Cardiac muscle cell (in vitro differentiated cells and primary cell): ENCODE data around the gene STAP2. TPM values are rescaled to one million over a fixed set of nuclear protein-coding genes. Genes with fewer than 3 reads are reported as not detected.

Experiments
- DNase-seq, 2 donors: peaks; one replicate each; pipeline versions ENCODE4 v3.0.0 to v3.0.0-alpha.2; 2010 to 2017; ENCODE audit warnings: low read depth in 1 of 2, low spot score in 1 of 2
- H3K27ac ChIP-seq: fragments of 200-600 bp; sonication (generic); 2 replicates; pipeline ENCODE4 v1.5.1; 2016
- H3K27me3 ChIP-seq: fragments of 200-600 bp; sonication (generic); 2 replicates; pipeline ENCODE4 v1.6.0; 2016; ENCODE audit warnings: control low read depth
- H3K36me3 ChIP-seq: fragments of 200-600 bp; sonication (generic); 2 replicates; pipeline ENCODE4 v1.5.1; 2016; ENCODE audit warnings: control low read depth
- H3K4me1 ChIP-seq: fragments of 200-600 bp; sonication (generic); 2 replicates; pipeline ENCODE4 v1.8.1; 2017; ENCODE audit warnings: low read depth, mild to moderate bottlenecking, mixed run types
- H3K4me3 ChIP-seq: fragments of 200-600 bp; sonication (generic); 2 replicates; pipeline ENCODE4 v1.5.1; 2016; ENCODE audit warnings: mild to moderate bottlenecking
- H3K9me3 ChIP-seq: fragments of 200-600 bp; sonication (generic); 2 replicates; pipeline ENCODE4 v1.5.1; 2017; ENCODE audit warnings: low read depth, mild to moderate bottlenecking, control low read depth
- polyA plus RNA-seq: library from polyadenylated mRNA; unstranded; fragments of >200 nt; fragmentation: Nextera tagmentation; extraction: Ambion mirVana; gene quantifications from 2 replicates; pipeline ENCODE4 v1.2.1, GENCODE V29; 2016
- total RNA-seq: library from RNA; depleted of rRNA; stranded (reverse); fragments of >200 nt; gene quantifications from 2 replicates; pipeline ENCODE4 v1.2.3, GENCODE V29; 2016
- TF ChIP-seq, protein P1 (sequence below): IDR thresholded peaks from 2 replicates; pipeline ENCODE4 v1.5.1; 2012; ENCODE audit warnings: low read depth, mild to moderate bottlenecking, low read length

The STAP2 gene
- total and polyA plus RNA-seq, 2 experiments from 2014 or later: 12.3 to 20.3 TPM

DNA sequence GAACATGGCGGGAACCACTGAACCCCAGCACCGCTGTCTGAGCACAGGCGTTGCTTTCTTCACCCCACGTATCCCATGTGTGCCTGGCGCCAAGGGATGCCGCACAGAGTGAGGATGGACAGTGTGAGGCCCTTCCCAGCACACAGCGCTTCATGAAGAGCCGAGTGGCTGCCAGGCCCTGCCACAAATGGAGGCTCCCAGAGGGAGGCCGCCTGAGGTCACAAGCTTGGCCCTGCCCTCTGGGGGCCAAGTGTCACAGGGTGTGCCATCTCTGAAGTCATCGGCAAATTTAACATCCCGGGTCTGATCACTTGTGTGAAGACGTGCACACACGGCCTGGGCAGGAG, 29.1 kb upstream of the STAP2 start:
- H3K4me1 ChIP-seq: no peaks in the 10 kb centered on the region
- TF ChIP-seq, protein P1, sequence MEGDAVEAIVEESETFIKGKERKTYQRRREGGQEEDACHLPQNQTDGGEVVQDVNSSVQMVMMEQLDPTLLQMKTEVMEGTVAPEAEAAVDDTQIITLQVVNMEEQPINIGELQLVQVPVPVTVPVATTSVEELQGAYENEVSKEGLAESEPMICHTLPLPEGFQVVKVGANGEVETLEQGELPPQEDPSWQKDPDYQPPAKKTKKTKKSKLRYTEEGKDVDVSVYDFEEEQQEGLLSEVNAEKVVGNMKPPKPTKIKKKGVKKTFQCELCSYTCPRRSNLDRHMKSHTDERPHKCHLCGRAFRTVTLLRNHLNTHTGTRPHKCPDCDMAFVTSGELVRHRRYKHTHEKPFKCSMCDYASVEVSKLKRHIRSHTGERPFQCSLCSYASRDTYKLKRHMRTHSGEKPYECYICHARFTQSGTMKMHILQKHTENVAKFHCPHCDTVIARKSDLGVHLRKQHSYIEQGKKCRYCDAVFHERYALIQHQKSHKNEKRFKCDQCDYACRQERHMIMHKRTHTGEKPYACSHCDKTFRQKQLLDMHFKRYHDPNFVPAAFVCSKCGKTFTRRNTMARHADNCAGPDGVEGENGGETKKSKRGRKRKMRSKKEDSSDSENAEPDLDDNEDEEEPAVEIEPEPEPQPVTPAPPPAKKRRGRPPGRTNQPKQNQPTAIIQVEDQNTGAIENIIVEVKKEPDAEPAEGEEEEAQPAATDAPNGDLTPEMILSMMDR: no peak

DNA sequence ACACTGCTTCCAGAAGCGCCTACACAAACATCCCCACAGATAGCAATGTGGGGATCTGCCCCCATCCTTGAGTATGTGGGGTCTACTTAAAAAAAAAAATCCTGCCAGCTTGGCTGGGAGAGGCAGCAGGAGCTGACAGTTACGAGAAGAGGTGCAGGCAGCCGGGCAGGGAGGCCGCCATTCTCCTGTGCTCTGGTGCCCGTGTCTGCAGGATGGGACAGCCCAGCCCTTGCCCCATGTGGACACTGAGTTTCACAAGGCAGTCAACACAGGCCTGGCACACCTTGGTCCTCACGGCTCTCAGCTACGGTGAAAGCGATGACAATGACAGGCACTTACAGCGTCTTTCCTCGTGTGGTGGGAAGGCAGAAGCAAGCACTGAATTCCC, 28.7 kb upstream of the STAP2 start:
- no peak overlapping the region for H3K4me3 ChIP-seq
- peaks cover 14% of the 10 kb centered on the region for H3K36me3 ChIP-seq
- H3K27ac ChIP-seq: no peak overlapping the region
- TF ChIP-seq, protein P1: no peak
- H3K9me3 ChIP-seq: no peaks in the 10 kb centered on the region
- no peaks in the 10 kb centered on the region for H3K4me1 ChIP-seq
- H3K27me3 ChIP-seq: no peaks in the 10 kb centered on the region
- DNase-seq: no peak

More for the DNA sequence above, 29.1 kb upstream of the STAP2 start:
- Histone ChIP-seq H3K27me3 (no peaks in the 10 kb centered on the region), H3K36me3 (peaks cover 12% of the 10 kb centered on the region), H3K27ac (no peak overlapping the region), H3K4me3 (no peak overlapping the region), H3K9me3 (no peaks in the 10 kb centered on the region)
- no peak for DNase-seq

DNA sequence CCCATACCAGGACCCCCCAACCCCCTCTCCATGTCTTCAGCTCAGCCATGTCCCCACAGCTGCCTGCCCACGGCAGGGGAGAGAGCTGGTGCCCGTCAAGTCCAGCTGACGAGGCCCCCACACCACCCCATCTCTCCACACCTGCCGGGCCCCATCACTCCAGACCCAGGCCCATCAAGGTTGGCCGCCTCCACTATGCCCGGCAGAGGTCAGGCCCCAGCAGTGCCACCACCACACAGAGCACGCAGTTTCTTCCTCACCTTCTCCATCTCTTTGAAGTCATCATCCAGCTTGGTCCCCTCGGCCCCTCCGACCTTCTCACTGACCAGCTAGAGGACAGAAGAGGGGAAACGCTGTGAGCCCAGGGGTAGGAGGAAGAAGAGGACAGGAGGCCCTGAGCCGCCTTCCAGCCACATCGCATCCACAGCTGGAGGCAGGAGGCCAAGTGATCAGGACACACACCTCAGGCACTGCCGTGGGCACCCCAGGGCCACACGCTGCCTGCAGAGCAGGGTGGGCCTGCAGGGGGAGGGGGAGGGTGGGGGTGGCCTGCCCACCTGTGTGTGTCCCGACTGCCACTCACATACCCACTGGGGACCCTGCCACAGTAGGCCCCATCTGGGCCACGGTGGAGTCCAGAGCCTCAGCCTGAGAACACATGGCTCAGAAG, 28.2 kb upstream of the STAP2 start:
- DNase-seq: no peak
- no peak overlapping the region for H3K27ac ChIP-seq
- H3K4me3 ChIP-seq: no peak overlapping the region
- H3K4me1 ChIP-seq: no peaks in the 10 kb centered on the region
- TF ChIP-seq, protein P1: no peak
- H3K36me3 ChIP-seq: peaks cover 14% of the 10 kb centered on the region
- no peaks in the 10 kb centered on the region for H3K27me3 ChIP-seq
- no peaks in the 10 kb centered on the region for H3K9me3 ChIP-seq

DNA sequence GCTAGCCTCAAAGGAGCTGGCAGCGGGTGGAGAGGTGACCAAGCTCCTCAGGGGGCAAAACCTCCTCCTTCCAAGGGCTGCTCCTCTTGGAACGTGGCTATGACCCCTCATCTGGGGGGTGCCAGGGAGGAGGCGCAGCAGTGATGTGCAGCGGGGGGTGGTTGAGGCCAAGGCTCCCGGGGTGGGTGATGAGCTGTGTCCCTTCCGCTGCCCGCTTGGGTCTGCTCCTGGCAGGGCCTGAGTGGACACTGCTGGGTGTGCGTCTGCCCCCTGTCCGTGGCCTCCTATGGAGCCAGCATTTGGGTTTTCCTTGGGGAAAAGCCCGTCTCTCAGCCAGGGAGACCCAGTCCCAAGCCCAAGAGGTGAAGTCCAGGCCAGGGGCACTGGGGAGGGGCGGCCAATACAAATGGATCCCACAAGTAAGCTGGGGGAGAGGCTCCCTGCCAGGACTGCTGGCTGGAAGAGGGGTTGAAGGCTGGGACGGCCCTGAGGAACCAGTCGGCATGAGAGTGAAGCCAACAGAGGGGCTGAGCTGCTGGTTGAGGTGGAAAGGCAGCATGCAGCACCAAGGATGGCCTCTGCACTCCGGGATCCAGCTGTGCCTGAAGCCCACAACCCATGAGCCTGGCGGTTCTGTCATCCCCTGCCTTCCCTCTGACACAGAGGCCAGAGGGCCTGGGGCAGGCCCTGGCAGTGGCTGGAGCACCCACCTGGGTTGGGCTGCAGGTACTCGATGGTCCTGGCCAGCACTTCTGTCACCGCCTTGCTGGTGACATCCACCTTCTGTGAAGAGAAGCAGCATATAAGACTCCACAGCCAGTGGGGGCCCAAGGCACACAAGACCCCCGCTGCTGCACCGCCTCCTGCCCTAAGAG, 27.4 kb upstream of the STAP2 start:
- no peak for DNase-seq
- Histone ChIP-seq H3K4me1 (no peaks in the 10 kb centered on the region), H3K36me3 (peaks cover 21% of the 10 kb centered on the region)

DNA sequence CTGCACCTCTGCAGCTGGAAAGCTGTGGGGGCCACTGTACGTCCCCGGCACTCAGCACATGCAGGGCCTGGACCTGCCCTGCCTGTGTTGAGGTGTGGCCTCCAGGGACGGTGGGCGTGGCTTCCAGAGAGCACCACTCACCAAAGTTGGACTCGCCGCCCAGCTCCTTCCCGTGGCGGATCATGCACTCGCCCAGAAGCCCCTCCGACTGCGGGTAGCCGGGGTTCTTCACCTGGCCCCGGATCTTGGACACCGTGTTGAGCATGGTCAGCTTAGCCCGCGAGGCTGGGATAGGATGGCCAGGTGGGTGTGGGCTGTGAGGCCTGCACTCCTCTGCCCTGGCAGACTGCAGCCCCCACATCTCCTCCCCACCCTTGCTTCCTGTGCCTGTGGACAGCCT, 26.7 kb upstream of the STAP2 start:
- H3K27ac ChIP-seq: no peak overlapping the region
- H3K4me3 ChIP-seq: no peak overlapping the region
- H3K9me3 ChIP-seq: no peaks in the 10 kb centered on the region
- no peaks in the 10 kb centered on the region for H3K4me1 ChIP-seq
- no peaks in the 10 kb centered on the region for H3K27me3 ChIP-seq
- H3K36me3 ChIP-seq: peaks cover 21% of the 10 kb centered on the region
- TF ChIP-seq, protein P1: no peak
- no peak for DNase-seq

More for the DNA sequence above, 27.4 kb upstream of the STAP2 start:
- TF ChIP-seq, protein P1: no peak
- H3K9me3 ChIP-seq: no peaks in the 10 kb centered on the region
- H3K27me3 ChIP-seq: no peaks in the 10 kb centered on the region
- H3K27ac ChIP-seq: no peak overlapping the region
- H3K4me3 ChIP-seq: no peak overlapping the region
